HL-60/S4 (cell line): ENCODE measurements around the gene MARCHF2.
"Not testable (repeated sequence)": the region's sequence is repeated elsewhere in the genome, so short reads cannot be mapped to it uniquely, and the experiment has no call there.

Experiments used
- in situ Hi-C: fragments of 300-500 bp; cut with MboI; formaldehyde crosslinking; loops from 2 replicates; pipeline ENCODE4 v1.14.3; 2022; ENCODE audit warnings: low sequenced_read_pairs

MARCHF2 gene, protein sequence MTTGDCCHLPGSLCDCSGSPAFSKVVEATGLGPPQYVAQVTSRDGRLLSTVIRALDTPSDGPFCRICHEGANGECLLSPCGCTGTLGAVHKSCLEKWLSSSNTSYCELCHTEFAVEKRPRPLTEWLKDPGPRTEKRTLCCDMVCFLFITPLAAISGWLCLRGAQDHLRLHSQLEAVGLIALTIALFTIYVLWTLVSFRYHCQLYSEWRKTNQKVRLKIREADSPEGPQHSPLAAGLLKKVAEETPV

GRCh38 chr19:8412783-8413628, at the start of gene MARCHF2:
TSS of gene MARCHF2 (plus strand) at chr19:8413305. CDS start at chr19:8421841, 8,536 bp downstream.
- in situ Hi-C loops = no loop called here

DNA sequence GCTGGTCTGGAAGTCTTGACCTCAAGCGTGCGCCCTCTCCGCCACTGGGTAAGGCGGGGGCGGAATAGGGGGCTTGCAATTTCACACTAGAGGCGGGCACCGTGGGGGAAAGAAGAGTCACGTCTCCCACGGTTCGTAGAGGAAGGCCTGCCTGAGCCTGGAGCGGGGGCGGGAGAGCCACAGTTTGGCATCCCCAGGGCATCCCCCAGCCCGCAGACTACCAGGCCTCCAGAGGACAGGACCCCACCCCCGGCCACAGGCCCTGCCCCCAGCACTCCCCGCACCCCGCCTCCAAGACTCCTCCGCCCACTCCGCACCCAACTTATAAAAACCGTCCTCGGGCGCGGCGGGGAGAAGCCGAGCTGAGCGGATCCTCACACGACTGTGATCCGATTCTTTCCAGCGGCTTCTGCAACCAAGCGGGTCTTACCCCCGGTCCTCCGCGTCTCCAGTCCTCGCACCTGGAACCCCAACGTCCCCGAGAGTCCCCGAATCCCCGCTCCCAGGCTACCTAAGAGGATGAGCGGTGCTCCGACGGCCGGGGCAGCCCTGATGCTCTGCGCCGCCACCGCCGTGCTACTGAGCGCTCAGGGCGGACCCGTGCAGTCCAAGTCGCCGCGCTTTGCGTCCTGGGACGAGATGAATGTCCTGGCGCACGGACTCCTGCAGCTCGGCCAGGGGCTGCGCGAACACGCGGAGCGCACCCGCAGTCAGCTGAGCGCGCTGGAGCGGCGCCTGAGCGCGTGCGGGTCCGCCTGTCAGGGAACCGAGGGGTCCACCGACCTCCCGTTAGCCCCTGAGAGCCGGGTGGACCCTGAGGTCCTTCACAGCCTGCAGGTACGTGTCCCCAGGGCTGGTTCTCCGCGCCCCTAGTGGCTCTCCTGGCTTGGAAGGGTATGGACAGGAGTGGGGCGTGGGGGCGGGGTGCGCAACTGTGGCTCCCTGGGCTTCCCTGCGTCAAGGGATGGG, 49.0 kb upstream of the MARCHF2 start, which contains the start of gene ANGPTL4:
Gene ANGPTL4 (plus strand): TSS at position 353 of the 969 bp plus-strand sequence. CDS start 167 bp downstream, at position 520.
- in situ Hi-C loops = loop anchor here (25.0 kb wide), 1 partner anchor 223 kb away; the partner anchor contains the start of gene MYO1F

- in situ Hi-C loops = loop anchor here (25.0 kb wide), 1 partner anchor 221 kb away; the partner anchor contains the start of gene MYO1F
Observed at GRCh38 chr19:8366121-8366581, 47.0 kb upstream of the MARCHF2 start.

- in situ Hi-C loops = loop anchor here (25.0 kb wide), 1 partner anchor 220 kb away; the partner anchor contains the start of gene MYO1F
Observed at GRCh38 chr19:8366961-8367326, 46.2 kb upstream of the MARCHF2 start.

DNA sequence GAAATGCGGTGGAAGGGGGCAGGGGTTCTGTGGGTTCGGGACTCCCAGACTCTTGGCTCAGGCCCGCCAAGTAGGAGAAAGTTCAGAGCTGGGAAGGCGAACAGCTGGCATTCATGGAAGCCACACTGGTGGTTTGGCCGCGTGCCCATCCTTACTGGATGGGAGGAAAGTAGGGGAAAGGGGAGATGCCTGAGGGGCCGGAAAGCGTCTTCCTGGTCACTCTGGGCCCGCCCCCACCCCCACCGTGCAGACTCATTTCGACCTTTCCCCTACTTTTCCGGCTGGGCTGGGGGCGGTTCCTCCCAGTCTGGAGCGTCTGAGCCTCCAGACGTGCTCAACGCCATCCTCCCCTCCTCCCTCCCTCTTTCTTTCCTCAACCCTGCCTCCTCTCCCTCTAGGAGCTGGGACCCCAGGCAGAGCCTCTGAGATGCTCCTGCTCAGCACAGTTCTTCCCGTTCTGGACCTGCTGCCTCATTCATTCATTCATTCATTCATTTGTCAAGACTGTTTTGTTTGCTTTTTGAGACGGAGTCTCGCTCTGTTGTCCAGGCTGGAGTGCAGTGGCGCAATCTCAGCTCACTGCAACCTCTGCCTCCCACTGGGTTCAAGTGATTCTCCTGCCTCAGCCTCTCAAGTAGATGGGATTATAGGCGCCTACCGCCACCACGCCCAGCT, 45.6 kb upstream of the MARCHF2 start:
- in situ Hi-C loops = loop anchor here (25.0 kb wide), 1 partner anchor 220 kb away; the partner anchor contains the start of gene MYO1F

DNA sequence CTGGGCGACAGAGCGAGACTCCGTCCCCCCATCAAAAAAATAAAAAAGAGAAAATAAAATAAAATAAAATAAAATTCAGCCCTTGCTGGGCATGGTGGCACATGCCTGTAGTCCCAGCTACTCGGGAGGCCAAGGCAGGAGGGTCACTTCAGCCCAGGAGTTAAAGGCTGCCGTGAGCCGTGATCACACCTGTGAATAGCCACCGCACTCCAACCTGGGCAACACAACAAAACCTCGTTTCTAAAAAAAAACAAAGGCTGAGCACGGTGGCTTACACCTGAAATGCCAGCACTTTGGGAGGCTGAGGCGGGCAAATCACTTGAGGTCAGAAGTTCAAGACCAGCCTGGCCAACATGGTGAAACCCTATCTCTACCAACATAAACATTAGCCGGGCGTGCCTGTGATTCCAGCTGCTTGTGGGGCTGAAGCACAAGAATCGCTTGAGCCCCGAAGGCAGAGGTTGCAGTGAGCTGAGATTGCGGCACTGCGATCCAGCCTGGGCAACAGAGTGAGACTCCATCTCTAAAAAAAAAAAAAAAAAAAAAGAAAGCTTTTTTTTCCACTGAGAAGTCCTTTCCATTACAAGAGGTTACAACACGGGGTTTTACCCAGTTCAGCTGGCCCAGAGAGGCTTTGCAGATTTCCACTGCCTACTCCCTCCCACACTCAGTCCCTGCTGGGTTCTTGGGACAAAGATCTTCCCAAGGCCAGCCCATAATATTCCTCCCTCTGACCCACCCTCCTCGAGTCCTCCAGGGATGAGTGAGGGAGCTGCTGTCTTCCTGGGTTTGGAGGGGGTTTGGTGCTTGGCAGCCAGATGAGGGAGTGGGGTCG, 42.7 kb upstream of the MARCHF2 start:
- in situ Hi-C loops = loop anchor here (25.0 kb wide), 1 partner anchor 217 kb away; the partner anchor contains the start of gene MYO1F

DNA sequence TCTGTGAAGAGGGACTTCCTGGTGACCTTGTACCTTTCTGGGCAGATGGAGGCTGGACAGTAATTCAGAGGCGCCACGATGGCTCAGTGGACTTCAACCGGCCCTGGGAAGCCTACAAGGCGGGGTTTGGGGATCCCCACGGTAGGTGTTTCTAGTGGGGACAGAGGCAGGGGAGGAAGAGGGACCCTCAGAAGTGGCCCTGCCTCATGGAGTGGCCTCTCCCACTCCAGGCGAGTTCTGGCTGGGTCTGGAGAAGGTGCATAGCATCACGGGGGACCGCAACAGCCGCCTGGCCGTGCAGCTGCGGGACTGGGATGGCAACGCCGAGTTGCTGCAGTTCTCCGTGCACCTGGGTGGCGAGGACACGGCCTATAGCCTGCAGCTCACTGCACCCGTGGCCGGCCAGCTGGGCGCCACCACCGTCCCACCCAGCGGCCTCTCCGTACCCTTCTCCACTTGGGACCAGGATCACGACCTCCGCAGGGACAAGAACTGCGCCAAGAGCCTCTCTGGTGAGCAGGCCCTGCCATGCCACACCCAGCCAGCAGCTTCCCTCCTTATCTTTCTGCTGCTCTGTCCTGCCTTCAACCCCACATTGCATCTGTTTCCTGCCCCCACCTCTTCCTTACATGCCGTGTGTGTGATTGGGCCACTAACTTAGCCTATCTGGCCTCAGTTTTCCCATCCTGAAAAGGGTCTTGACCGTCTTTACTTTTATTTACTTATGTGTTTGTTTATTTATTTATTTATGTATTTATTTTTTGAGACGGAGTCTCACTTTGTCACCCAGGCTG, 41.9 kb upstream of the MARCHF2 start:
- in situ Hi-C loops = loop anchor here (25.0 kb wide), 1 partner anchor 216 kb away; the partner anchor contains the start of gene MYO1F

DNA sequence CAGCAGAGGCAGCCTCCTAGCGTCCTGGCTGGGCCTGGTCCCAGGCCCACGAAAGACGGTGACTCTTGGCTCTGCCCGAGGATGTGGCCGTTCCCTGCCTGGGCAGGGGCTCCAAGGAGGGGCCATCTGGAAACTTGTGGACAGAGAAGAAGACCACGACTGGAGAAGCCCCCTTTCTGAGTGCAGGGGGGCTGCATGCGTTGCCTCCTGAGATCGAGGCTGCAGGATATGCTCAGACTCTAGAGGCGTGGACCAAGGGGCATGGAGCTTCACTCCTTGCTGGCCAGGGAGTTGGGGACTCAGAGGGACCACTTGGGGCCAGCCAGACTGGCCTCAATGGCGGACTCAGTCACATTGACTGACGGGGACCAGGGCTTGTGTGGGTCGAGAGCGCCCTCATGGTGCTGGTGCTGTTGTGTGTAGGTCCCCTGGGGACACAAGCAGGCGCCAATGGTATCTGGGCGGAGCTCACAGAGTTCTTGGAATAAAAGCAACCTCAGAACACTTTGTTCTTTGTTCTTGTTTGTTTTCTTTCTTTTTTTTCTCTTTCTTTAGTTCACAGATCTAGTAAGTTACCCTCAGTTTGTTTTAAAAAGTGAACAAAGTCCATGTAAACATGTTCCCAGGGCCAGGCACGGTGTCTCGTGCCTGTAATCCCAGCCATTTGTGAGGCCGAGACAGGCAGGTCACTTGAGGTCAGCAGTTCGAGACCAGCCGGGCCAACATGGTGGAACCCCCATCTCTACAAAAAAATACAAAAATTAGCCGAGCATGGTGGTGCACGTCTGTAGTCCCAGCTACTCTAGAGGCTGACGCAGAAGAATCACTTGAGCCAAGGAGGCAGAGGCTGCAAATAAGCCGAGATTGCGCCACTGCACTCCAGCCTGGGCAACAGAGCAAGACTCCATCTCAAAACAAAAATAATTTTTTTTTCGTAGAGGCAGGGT, 39.0 kb upstream of the MARCHF2 start:
- in situ Hi-C loops = loop anchor here (25.0 kb wide), 1 partner anchor 213 kb away; the partner anchor contains the start of gene MYO1F

GRCh38 chr19:8375766-8376165, 37.3 kb upstream of the MARCHF2 start:
- in situ Hi-C loops = not testable (repeated sequence)

GRCh38 chr19:8376373-8376974, 36.6 kb upstream of the MARCHF2 start:
- in situ Hi-C loops = not testable (repeated sequence)

GRCh38 chr19:8377598-8377997, 35.5 kb upstream of the MARCHF2 start:
- in situ Hi-C loops = no loop called here

DNA sequence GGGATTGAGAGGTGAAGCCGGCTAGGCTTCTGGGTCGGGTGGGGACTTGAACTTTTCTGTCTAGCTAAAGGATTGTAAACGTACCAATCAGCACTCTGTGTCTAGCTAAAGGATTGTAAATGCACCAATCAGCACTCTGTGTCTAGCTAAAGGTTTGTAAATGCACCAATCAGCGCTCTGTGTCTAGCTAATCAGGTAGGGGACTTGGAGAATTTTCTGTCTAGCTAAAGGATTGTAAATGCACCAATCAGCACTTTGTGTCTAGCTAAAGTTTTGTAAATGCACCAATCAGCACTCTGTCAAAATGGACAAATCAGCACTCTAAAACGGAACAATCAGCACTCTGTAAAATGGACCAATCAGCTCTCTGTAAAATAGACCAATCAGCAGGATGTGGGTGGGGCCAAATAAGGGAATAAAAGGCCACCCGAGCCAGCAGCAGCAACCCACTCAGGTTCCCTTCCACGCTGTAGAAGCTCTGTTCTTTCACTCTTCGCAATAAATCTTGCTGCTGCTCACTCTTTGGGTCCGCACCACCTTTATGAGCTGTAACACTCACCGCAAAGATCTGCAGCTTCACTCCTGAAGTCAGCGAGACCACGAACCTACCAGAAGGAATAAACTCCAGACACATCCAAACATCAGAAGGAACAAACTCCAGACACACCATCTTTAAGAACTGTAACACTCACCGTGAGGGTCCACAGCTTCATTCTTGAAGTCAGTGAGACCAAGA, 33.8 kb upstream of the MARCHF2 start:
- in situ Hi-C loops = not testable (repeated sequence)

DNA sequence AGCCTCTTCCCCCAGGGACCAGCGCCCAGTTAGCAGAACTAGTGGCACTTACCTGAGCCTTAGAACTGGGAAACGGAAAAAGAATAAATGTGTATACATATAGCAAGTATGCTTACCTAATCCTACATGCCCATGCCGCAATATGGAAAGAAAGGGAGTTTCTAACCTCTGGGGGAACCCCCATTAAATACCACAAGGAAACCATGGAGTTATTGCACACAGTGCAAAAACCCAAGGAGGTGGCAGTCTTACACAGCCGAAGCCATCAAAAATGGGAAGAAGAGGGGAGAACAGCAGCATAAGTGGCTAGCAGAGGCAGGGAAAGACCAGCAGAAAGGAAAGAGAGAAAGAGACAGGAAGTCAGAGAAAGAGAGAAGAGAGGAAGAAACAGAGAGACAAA, 28.5 kb upstream of the MARCHF2 start:
- in situ Hi-C loops = not testable (repeated sequence)

GRCh38 chr19:8385103-8385502, 28.0 kb upstream of the MARCHF2 start:
- in situ Hi-C loops = not testable (repeated sequence)

DNA sequence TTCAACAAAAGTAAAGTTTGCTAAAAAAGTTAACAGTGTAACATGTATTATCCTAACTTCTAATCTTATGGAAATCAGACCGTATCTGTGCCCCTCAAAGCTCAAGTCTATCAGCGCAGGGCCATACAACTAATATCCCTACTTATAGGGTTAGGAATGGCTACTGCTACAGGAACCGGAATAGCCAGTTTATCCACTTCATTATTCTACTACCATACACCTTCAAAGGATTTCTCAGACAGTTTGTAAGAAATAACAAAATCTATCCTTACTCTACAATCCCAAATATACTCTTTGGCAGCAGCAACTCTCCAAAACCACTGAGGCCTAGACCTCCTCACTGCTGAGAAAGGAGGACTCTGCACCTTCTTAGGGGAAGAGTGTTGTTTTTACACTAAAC, 27.5 kb upstream of the MARCHF2 start:
- in situ Hi-C loops = not testable (repeated sequence)

DNA sequence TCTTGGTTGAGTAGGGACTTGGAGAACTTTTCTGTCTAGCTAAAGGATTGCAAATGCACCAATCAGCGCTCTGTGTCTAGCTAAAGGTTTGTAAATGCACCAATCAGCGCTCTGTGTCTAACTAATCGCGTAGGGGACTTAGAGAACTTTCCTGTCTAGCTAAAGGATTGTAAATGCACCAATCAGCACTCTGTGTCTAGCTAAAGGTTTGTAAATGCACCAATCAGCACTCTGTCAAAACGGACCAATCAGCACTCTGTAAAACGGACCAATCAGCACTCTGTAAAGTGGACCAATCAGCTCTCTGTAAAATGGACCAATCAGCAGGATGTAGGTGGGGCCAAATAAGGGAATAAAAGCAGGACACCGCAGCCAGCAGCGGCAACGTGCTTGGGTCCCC, 26.7 kb upstream of the MARCHF2 start:
- in situ Hi-C loops = not testable (repeated sequence)
